HG03175 (cell line): ENCODE measurements around the gene RNF6.

ENCODE experiments used
- ATAC-seq: cut with Tn5 transposase; IDR thresholded peaks from one replicate; pipeline ENCODE4 v1.9.1; 2021; ENCODE audit warnings: mild to moderate bottlenecking, moderate library complexity; ENCODE audit not compliant: unreplicated experiment

RNF6 gene

DNA sequence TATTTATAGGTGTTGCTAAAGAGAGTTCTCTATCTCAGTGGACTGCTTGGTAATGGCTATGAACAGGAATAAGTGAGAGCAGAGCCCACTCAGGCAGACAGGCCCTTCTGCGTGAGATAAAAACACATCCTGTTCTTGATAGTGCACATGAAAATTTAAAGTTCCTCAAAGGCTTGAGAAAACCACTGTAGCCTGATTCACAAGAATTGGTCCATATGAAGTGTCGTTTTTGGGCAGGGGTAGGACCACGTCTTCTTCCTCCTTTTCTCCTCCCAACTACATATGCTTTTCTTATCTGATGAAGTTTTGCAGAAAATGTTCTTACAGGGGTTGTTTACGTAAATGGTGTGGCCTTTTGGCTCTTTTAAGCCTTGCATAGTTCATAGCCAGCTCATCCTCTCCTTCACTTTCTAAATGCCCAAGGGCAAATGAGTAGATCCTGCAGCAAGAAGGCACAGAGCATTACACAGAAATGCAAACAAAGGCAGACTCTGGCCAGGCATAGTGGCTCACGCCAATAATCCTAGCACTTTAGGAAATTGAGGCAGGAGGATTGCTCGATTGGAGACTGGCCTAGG lies 53.8 kb downstream of the RNF6 start:
- ATAC-seq = no peak

DNA sequence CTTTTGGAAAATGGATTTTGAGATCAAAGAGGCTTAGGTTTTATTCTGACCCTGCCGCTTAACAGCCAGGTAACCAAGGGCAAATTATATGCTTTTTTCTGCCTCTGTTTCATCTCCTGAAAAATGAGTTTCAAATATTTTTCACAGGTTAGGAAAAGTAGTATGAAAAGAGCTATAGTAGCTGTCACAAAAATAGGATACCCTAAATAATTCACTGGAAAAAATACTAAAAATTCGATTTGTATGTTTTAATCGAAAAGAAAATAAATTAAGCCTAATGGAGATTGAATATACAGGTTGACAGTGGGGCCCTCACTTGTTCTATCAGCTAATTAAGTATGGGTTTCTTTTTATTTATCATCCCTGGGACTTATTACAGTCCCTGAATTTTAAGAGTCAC lies 58.3 kb downstream of the RNF6 start:
- ATAC-seq = no peak
